Activated T-helper 1 cell treated with anti-CD3 and anti-CD28 coated beads, Interleukin-12 subunit alpha, Interleukin-12 subunit beta, Interleukin-2, Interleukin-4 antibody, amounts not matched to agents 30 ng/mL and 10 ng/mL and 1 ng/mL, durations not matched to agents 14 hours and 24 hours and 36 hours (primary cell): ENCODE results near the gene RAB17. TPM values are rescaled to one million over a fixed set of nuclear protein-coding genes. Genes with fewer than 3 reads are reported as not detected.
"Not testable (repeated sequence)": the region's sequence is repeated elsewhere in the genome, so short reads cannot be mapped to it uniquely, and the experiment has no call there.

Source experiments
- DNase-seq: peaks from one replicate; pipeline ENCODE4 v3.0.0; 2021; ENCODE audit warnings: low spot score
- H3K27ac Mint-ChIP-seq: one replicate; pipeline ENCODE4 v1.8.0; 2021; ENCODE audit warnings: mild to moderate bottlenecking, mixed read lengths
- H3K27me3 Mint-ChIP-seq: one replicate; pipeline ENCODE4 v1.8.0; 2022; ENCODE audit warnings: mild to moderate bottlenecking, moderate library complexity, mixed read lengths; ENCODE audit not compliant: insufficient read depth
- H3K36me3 Mint-ChIP-seq: one replicate; pipeline ENCODE4 v1.8.0; 2021; ENCODE audit warnings: low read depth, mixed read lengths
- H3K4me1 Mint-ChIP-seq: one replicate; pipeline ENCODE4 v1.8.0; 2021; ENCODE audit warnings: low read depth, mixed read lengths
- H3K4me3 Mint-ChIP-seq: one replicate; pipeline ENCODE4 v1.8.0; 2021; ENCODE audit warnings: mild to moderate bottlenecking, moderate library complexity, mixed read lengths
- H3K9me3 Mint-ChIP-seq: one replicate; pipeline ENCODE4 v1.8.0; 2021; ENCODE audit warnings: mixed read lengths
- intact Hi-C: fragments of 100-400 bp; cut with micrococcal nuclease; formaldehyde crosslinking; loops from one replicate; pipeline ENCODE4 v1.15.1; 2024
- total RNA-seq: library from RNA; stranded (reverse); gene quantifications from 2 replicates; pipeline ENCODE4 v1.2.3, GENCODE V29; 2022

Gene RAB17
- total RNA-seq, 1 donor from 2014 or later = not detected

- DNase-seq = no peak
- Mint-ChIP-seq H3K9me3 (no peaks in the 10 kb centered on the region), H3K4me3 (no peak overlapping the region), H3K4me1 (peaks cover 18% of the 10 kb centered on the region), H3K27ac (no peak overlapping the region), H3K27me3 (no peaks in the 10 kb centered on the region), H3K36me3 (no peaks in the 10 kb centered on the region)
- intact Hi-C loops = no loop called here
Measured at GRCh38 chr2:237600205-237600846, 9.8 kb upstream of the RAB17 start.

DNA sequence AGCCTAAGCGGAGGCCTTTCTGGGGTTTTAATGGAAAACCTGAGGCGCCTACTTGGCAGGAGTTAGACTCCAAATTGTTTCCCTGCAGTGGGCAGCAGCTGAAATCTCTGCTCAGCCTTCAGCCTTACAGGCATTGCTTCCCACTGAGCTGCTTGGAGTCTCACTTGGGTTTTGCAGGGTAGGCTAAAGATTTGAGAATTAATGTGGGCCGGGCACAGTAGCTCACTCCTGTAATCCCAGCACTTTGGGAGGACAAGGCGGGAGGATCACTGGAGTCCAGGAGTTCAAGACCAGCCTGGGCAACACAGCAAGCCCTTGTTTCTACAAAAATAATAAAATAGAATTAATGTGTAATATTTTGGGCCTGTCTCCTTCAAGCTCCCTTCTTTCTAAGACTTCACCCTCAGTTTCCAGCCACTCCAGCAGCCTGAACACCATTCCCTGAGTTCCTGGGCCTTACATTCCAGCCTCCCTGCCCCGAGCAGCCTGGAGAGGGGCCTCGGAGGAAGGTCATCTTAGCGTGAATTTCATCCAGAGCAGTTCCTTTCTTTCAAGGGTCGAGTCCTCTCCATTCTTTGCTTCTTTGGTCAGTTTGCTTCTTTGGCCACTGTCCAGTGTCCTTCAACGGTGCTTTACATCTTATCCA, 9.1 kb upstream of the RAB17 start:
- peaks cover 18% of the 10 kb centered on the region for H3K4me1 Mint-ChIP-seq
- H3K4me3 Mint-ChIP-seq = no peak overlapping the region
- H3K36me3 Mint-ChIP-seq = no peaks in the 10 kb centered on the region
- H3K27me3 Mint-ChIP-seq = no peaks in the 10 kb centered on the region
- no peak overlapping the region for H3K27ac Mint-ChIP-seq
- DNase-seq = no peak
- intact Hi-C loops = no loop called here
- no peaks in the 10 kb centered on the region for H3K9me3 Mint-ChIP-seq

GRCh38 chr2:237598468-237599208, 8.1 kb upstream of the RAB17 start:
- H3K4me1 Mint-ChIP-seq = peaks cover 12% of the 10 kb centered on the region
- H3K27ac Mint-ChIP-seq = no peak overlapping the region
- intact Hi-C loops = no loop called here
- H3K36me3 Mint-ChIP-seq = no peaks in the 10 kb centered on the region
- H3K27me3 Mint-ChIP-seq = no peaks in the 10 kb centered on the region
- H3K4me3 Mint-ChIP-seq = no peak overlapping the region
- no peak for DNase-seq
- H3K9me3 Mint-ChIP-seq = no peaks in the 10 kb centered on the region

DNA sequence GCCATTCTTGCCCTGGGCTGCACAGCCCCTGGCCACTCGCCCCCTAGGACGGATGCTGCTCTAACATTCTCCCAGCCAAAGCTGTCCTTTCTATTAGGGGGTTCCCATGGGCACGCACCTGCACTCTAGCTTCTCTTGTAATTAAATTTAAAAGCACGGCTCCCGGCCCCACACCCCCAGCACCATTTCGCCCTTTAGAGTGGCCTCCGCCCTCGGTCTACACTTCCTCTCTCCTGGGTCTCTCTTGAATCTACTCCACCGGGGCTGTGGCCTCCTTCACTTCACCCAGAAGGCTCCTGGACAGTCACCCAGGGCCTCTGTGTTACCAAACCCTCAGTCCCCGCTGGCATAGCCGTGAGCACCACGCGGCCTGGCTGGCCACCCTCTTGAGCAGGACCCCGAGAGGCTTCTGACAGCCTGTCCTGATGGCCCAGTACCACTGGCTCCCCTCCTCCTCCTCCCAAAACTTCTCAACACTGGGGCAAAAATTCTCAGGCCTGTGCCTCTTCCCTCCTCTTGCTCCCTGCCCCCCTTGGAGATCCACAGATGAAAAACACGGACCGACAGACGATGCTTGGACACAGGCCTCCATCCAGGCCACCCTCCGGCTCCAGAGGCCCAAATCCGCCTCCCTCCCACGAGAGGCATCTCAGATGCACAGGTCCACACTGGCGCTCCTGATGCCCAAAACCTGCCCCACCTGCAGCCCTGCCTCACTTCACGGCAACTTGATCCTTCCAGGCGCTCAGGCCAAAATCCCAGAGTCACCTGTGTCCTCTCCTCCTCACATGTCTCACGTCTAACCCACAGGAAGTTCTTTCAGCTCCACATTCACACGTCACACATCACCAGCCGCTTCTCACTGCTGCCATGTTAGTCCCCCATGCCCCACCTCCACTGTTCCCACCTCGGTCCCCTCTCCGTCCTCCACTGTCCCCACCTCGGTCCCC, 6.9 kb upstream of the RAB17 start:
- Mint-ChIP-seq H3K9me3 (no peaks in the 10 kb centered on the region), H3K27ac (no peak overlapping the region), H3K27me3 (no peaks in the 10 kb centered on the region), H3K36me3 (no peaks in the 10 kb centered on the region), H3K4me1 (peaks cover under 1% of the 10 kb centered on the region), H3K4me3 (no peak overlapping the region)
- intact Hi-C loops = no loop called here
- DNase-seq = no peak

GRCh38 chr2:237596520-237597195, 6.1 kb upstream of the RAB17 start:
- no peaks in the 10 kb centered on the region for H3K27me3 Mint-ChIP-seq
- H3K36me3 Mint-ChIP-seq = no peaks in the 10 kb centered on the region
- intact Hi-C loops = no loop called here
- H3K4me3 Mint-ChIP-seq = no peak overlapping the region
- H3K9me3 Mint-ChIP-seq = no peaks in the 10 kb centered on the region
- H3K4me1 Mint-ChIP-seq = peaks cover 2% of the 10 kb centered on the region
- no peak for DNase-seq
- H3K27ac Mint-ChIP-seq = no peak overlapping the region

- H3K4me3 Mint-ChIP-seq, H3K9me3 Mint-ChIP-seq, intact Hi-C loops, H3K36me3 Mint-ChIP-seq, DNase-seq, H3K4me1 Mint-ChIP-seq, H3K27me3 Mint-ChIP-seq, H3K27ac Mint-ChIP-seq: not testable (repeated sequence)
Measured at GRCh38 chr2:237595829-237596519, 5.4 kb upstream of the RAB17 start.

- H3K4me3 Mint-ChIP-seq = no peak overlapping the region
- H3K36me3 Mint-ChIP-seq = no peaks in the 10 kb centered on the region
- no peak overlapping the region for H3K27ac Mint-ChIP-seq
- no peak for DNase-seq
- H3K4me1 Mint-ChIP-seq = peaks cover 8% of the 10 kb centered on the region
- no peaks in the 10 kb centered on the region for H3K9me3 Mint-ChIP-seq
- intact Hi-C loops = no loop called here
- H3K27me3 Mint-ChIP-seq = peaks cover 2% of the 10 kb centered on the region
Measured at GRCh38 chr2:237594514-237594871, 4.0 kb upstream of the RAB17 start.

DNA sequence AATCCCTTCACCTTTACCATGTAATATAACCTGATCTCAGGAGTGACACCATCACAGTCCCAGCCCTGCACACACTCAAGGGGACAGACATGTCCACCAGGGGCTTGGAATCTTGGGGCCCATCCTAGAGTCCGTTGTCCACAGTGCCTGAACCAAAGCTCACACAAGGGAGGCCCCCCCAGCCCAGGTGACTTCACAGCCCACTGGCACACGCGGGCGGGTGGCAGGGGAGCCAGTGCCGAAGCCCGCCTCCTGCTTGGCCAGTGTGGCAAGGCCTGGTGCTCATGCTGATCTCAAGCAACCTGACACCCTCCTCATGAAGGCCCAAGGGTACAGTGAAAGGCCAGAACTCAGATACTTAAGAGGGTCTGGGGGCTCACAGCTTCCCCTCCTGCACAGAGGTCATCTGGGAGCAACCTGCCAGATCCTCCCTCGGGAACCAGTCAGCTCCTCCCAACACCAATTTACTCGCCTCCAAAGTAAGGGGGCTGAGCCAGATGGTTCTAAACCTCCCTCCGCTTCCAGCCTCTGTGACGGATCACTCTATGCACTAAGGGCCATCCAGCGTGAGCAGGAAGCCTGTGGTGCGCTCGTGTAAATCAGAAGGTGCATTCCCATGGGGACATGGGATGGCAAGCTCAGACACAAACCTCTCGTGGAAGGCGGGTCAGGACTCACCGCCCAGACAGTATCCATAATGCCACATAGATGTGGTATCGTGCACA, 3.2 kb upstream of the RAB17 start:
- Mint-ChIP-seq H3K27ac (no peak overlapping the region), H3K36me3 (no peaks in the 10 kb centered on the region), H3K4me3 (no peak overlapping the region), H3K27me3 (peaks cover 3% of the 10 kb centered on the region), H3K9me3 (no peaks in the 10 kb centered on the region), H3K4me1 (peaks cover 8% of the 10 kb centered on the region)
- DNase-seq = no peak
- intact Hi-C loops = no loop called here

GRCh38 chr2:237593036-237593435, 2.5 kb upstream of the RAB17 start:
- H3K27ac Mint-ChIP-seq = no peak overlapping the region
- intact Hi-C loops = no loop called here
- no peaks in the 10 kb centered on the region for H3K9me3 Mint-ChIP-seq
- no peak overlapping the region for H3K4me3 Mint-ChIP-seq
- no peaks in the 10 kb centered on the region for H3K36me3 Mint-ChIP-seq
- H3K27me3 Mint-ChIP-seq = peaks cover 4% of the 10 kb centered on the region
- peaks cover 8% of the 10 kb centered on the region for H3K4me1 Mint-ChIP-seq
- no peak for DNase-seq

DNA sequence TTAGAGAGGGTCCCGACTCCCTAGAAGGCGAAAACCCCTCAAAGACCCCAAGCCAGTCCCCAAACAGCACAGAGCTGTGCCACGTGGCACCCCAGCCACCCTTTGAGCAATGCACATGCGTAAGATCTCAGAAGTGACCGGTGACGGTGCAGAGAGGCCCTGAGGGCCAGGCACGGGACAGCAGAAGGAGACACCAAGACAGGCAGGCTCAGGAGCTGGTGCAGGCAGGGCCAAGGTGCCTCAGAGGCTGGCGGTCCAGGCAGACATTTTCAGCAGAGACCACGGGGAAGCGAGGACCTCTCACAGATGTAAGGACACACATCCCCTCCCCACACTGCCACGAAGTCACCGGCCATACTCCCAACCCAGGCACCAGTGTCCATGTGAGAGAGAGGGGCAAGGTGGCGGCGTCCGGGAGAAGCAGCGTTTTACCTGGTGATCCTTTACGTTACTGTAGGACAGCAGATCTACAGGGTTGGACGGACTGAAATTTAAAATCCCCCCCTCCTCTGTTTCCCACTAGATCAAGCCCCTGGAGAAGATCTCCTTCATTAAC, 2.0 kb upstream of the RAB17 start:
- no peak for DNase-seq
- H3K4me1 Mint-ChIP-seq = peaks cover 8% of the 10 kb centered on the region
- H3K27me3 Mint-ChIP-seq = peaks cover 4% of the 10 kb centered on the region
- H3K36me3 Mint-ChIP-seq = no peaks in the 10 kb centered on the region
- H3K4me3 Mint-ChIP-seq = no peak overlapping the region
- intact Hi-C loops = no loop called here
- no peaks in the 10 kb centered on the region for H3K9me3 Mint-ChIP-seq
- H3K27ac Mint-ChIP-seq = no peak overlapping the region

DNA sequence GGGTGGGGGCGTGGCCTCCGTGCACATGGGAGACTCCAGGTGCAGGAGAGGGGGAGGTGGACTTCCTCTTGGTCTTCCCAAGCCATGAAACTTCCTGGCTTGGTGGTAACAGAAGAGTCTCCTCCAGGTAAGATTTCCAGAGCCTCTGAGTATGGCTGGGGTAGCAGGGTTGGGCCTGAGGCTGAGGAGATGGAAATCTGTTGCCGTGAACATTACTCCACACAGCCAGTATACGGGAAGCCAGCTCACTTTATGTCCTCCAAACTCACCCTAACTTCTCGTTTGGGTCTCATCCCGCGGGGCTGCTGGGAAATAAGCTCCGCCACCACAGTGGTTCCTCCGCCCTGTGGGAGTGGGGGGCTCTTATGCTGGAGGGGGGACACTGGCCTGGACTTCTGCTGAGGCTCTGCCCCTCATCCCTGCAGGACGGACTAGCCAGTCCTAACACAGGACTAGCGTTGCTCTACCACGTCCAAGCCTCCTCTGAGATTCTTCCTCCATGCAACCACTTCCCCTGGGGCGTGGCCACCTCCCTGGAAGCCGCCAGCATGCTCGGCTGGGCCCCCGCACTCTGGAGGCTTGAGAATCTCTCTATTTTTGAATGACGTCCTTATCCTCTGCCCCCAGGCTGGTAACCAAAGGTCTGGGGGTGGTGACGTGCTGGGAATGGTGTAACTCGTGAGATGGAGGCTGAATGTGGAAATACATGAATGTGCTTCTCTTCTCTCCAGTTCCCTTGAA, 777 bp upstream of the RAB17 start:
- peaks cover 8% of the 10 kb centered on the region for H3K4me1 Mint-ChIP-seq
- H3K9me3 Mint-ChIP-seq = no peaks in the 10 kb centered on the region
- peaks cover 9% of the 10 kb centered on the region for H3K27me3 Mint-ChIP-seq
- no peak for DNase-seq
- intact Hi-C loops = no loop called here
- H3K27ac Mint-ChIP-seq = no peak overlapping the region
- H3K4me3 Mint-ChIP-seq = no peak overlapping the region
- no peaks in the 10 kb centered on the region for H3K36me3 Mint-ChIP-seq
